SH-SY5Y (cell line): ENCODE data around the gene EIF4A2.

Source experiments
- GATA2 ChIP-seq: IDR thresholded peaks from 2 replicates; pipeline ENCODE4 v1.6.1; 2011; ENCODE audit warnings: mild to moderate bottlenecking, low read depth, low read length
- GATA3 ChIP-seq: IDR thresholded peaks from 2 replicates; pipeline ENCODE4 v1.6.1; 2011; ENCODE audit warnings: low read depth, mild to moderate bottlenecking, low read length, moderate library complexity

GRCh38 chr3:186759231-186759930 lies 24.0 kb upstream of the EIF4A2 start:
- TF ChIP-seq GATA2, result no peak
- TF ChIP-seq GATA3, result no peak
